ENCODE data around the gene CCDC188. TPM values are rescaled to one million over a fixed set of nuclear protein-coding genes. Genes with fewer than 3 reads are reported as not detected.

The CCDC188 gene
- total and polyA plus RNA-seq, 2 of the 13 experiments (the other 11 are each of a cell fraction or from before 2014, with no cell fraction given): not detected

GRCh38 chr22:20130731-20131596, 19.9 kb downstream of the CCDC188 start (continued):
- no peak for TF ChIP-seq E2F2 (CRISPR knock-in tag; IDR thresholded peaks at IDR 0.05; ENCODE audit: borderline replicate concordance)
- no peak for TF ChIP-seq FOXJ3 (CRISPR knock-in tag; IDR thresholded peaks at IDR 0.05; ENCODE audit: borderline replicate concordance)
- TF ChIP-seq RBFOX2 (IDR thresholded peaks at IDR 0.05; ENCODE audit: low read depth, low read length): peak; percentile 59
- no peak for TF ChIP-seq NAIF1 (CRISPR knock-in tag; IDR thresholded peaks at IDR 0.05; ENCODE audit: borderline replicate concordance)
- TF ChIP-seq SAFB2 (CRISPR knock-in tag; IDR thresholded peaks at IDR 0.05; ENCODE audit: borderline replicate concordance, low read depth): no peak
- no peak for TF ChIP-seq ZNF124 (CRISPR knock-in tag; IDR thresholded peaks at IDR 0.05)
- no peak; the same call in 1 of the 2 replicates for TF ChIP-seq NFKB2 (CRISPR knock-in tag; IDR thresholded peaks at IDR 0.05; ENCODE audit: borderline replicate concordance)
- peak; percentile 59; the same call in 1 of the 2 replicates for TF ChIP-seq ATF7-NPFF (CRISPR knock-in tag; IDR thresholded peaks at IDR 0.05; ENCODE audit: low read depth)
- 0 out of 2 replicates have a peak, but pooled peaks have one; percentile 12 for TF ChIP-seq HDAC1 (CRISPR knock-in tag; IDR thresholded peaks at IDR 0.05)
- TF ChIP-seq EP300 (IDR thresholded peaks at IDR 0.05; ENCODE audit: low read depth in 2 of 2, low read length in 2 of 2): no peak
- TF ChIP-seq EP300 (CRISPR knock-in tag; IDR thresholded peaks at IDR 0.05; ENCODE audit: borderline replicate concordance): no peak
- TF ChIP-seq ZXDC (CRISPR knock-in tag; IDR thresholded peaks at IDR 0.05): no peak
- no peak for TF ChIP-seq KLF13 (CRISPR knock-in tag; IDR thresholded peaks at IDR 0.05)
- TF ChIP-seq KDM5A (IDR thresholded peaks at IDR 0.05; ENCODE audit: borderline replicate concordance, low read length): no peak
- no peak for TF ChIP-seq JUND (CRISPR knock-in tag; IDR thresholded peaks at IDR 0.05)
- TF ChIP-seq HNF1B (CRISPR knock-in tag; IDR thresholded peaks at IDR 0.05): no peak
- no peak for TF ChIP-seq ZNF770 (CRISPR knock-in tag; IDR thresholded peaks at IDR 0.05)
- TF ChIP-seq E2F1 (CRISPR knock-in tag; IDR thresholded peaks at IDR 0.05): no peak
